ENCODE results near the gene EXOSC5. TPM values are rescaled to one million over a fixed set of nuclear protein-coding genes. Genes with fewer than 3 reads are reported as not detected.

Gene EXOSC5
- total RNA-seq, 1 experiment from 2014 or later = 58.7 TPM

GRCh38 chr19:41355035-41355434 lies 42.1 kb downstream of the EXOSC5 start:
- Histone ChIP-seq H4K8ac (replicated peaks; ENCODE audit: insufficient read length, low read depth, low read length) (no peak overlapping the region), H3K27ac (ENCODE audit: insufficient read length, low read depth, low read length) (no peak overlapping the region), H2AK5ac (ENCODE audit: insufficient read length, low read length) (no peak overlapping the region), H3K4me1 (ENCODE audit: insufficient read depth, low read length) (no peaks in the 10 kb centered on the region; the same call in 1 of the 2 replicates), H3T11ph (ENCODE audit: low read length) (no peak overlapping the region), H4K91ac (ENCODE audit: insufficient read length, low read depth, low read length) (no peak overlapping the region), H3K23me2 (ENCODE audit: insufficient read length, low read depth, low read length, poor library complexity, severe bottlenecking) (peaks cover 26% of the 10 kb centered on the region), H3K23ac (ENCODE audit: insufficient read length, low read depth, low read length) (no peak overlapping the region), H2BK20ac (ENCODE audit: low read depth, low read length, poor library complexity, severe bottlenecking) (no peak overlapping the region), H3K79me2 (ENCODE audit: insufficient read depth, low read length) (no peaks in the 10 kb centered on the region), H2BK12ac (ENCODE audit: insufficient read length, low read depth, low read length) (no peak overlapping the region), H3K4ac (ENCODE audit: low read depth, low read length) (no peak overlapping the region), H3K9me3 (ENCODE audit: control insufficient read depth, low read depth, low read length) (no peaks in the 10 kb centered on the region), H3K27me3 (ENCODE audit: insufficient read depth, low read length) (peaks cover 10% of the 10 kb centered on the region; the same call in 1 of the 2 replicates), H3K56ac (ENCODE audit: insufficient read length, low read depth, low read length) (no peak overlapping the region), H2BK15ac (ENCODE audit: low read depth, low read length) (no peak overlapping the region), H3K14ac (ENCODE audit: insufficient read depth, low read length) (no peak overlapping the region), H2BK5ac (ENCODE audit: insufficient read length, low read length) (no peak overlapping the region), H3K9ac (ENCODE audit: extremely low read depth, insufficient read length, low read length) (no peak overlapping the region), H4K5ac (ENCODE audit: insufficient read length, low read depth, low read length) (no peak overlapping the region), H2AFZ (ENCODE audit: low read length) (no peak overlapping the region), H3K18ac (ENCODE audit: insufficient read length, low read depth, low read length) (no peak overlapping the region), H3K79me1 (ENCODE audit: insufficient read depth, low read depth, low read length, poor library complexity, severe bottlenecking) (no peaks in the 10 kb centered on the region), H2BK120ac (ENCODE audit: low read depth, low read length, poor library complexity, severe bottlenecking) (no peak overlapping the region), H3K4me2 (ENCODE audit: insufficient read depth, insufficient read length, low read length) (no peak overlapping the region), H4K20me1 (ENCODE audit: control insufficient read depth, insufficient read depth, insufficient read length) (no peaks in the 10 kb centered on the region)
- Mint-ChIP-seq H3K9me3 (no peaks in the 10 kb centered on the region; a peak in 1 of 5 replicates), H3K27me3 (ENCODE audit: low read depth) (peaks cover 38% of the 10 kb centered on the region), H3K4me3 (peak overlapping the region; percentile 1 to 16; a peak in 3 of 5 replicates), H3K27ac (no peak overlapping the region), H3K4me1 (peaks cover 21 to 22% of the 10 kb centered on the region in 2 experiments), H3K36me3 (ENCODE audit: insufficient read depth in 1 of 3, low read depth in 3 of 3) (peaks cover 0 to 10% (median 2%) of the 10 kb centered on the region in 3 experiments; a peak in 4 of 7 replicates)
- WGBS (ENCODE audit: extremely low coverage, insufficient read length, low lambda C conversion rate) = no CpG with 5 or more reads among the region's 1 CpG
- TF ChIP-seq CTCF (conservative IDR thresholded peaks at IDR 0.05) = no peak
- no peak for DNase-seq
